SKM-1 (cell line): ENCODE measurements around the gene TNPO2.
A peak's percentile ranks its signal among the peaks of the same experiment; 100 is the strongest.

ENCODE experiments used
- DNase-seq: peaks from one replicate; lab custom pipeline; 2025; ENCODE audit not compliant: unreplicated experiment; lab: John Stamatoyannopoulos, UW

TNPO2 gene

DNA sequence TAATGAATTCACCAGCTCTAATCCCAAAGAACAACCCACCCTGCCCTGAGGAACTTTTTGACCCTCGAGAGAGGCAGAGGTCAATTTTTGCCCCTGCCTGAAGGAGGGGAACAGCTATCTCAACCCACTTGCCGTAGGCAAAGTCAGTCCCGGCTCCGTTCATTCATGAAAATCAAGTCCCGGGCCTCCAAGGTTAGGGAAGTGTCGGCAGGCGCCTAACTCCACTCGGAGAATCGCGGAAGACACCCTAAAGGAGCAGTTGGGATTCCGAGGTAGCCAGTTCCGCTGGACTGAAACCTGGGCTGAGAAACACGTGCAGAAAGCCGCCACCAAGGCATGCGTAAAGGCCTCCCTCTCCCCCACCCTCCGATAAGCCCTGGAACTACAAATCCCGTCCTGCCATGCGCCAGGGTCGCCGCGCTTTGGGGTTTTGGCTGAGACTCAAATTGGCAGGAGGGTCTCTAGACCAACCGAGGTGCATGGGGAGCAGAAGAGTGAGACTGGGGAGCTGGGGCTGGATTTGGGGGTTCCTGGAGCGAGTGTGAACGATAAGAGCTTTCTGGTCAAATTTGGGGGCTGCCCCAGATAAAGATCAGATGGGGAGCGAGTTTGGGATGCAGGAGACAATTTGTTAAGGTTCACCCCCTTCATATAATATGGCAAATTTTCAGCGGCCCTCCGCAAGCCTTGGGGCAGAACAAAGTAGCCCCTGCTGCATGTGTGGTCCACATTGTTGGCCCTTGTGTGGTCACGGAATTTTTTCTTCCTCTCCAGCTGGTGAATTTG is at the start of gene TNPO2:
Gene TNPO2, minus strand, starts transcription at position 292 of the 786 bp plus-strand sequence. CDS start 2,955 bp downstream, outside the sequence.
- DNase-seq: peak; percentile 73

DNA sequence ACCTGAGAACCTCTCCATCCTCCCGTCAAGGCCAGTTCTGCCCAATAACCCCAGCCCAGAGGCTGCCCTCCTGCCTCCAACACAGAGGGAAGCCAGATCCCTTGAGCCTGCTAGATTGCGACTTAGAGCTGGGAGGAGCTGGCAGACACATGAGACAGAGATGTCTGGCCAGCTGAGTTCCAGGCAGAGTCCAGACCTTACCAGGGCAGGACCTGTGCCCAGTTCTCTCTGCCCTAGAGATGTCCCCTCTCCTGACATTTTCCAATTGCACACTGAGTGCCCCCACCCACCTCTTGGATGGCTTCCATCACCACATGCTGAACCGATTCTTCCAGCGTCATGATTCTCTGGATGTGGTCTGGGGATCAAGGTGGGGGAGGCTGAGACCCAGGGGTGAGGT is 48.6 kb upstream of the TNPO2 start:
- DNase-seq: no peak

DNA sequence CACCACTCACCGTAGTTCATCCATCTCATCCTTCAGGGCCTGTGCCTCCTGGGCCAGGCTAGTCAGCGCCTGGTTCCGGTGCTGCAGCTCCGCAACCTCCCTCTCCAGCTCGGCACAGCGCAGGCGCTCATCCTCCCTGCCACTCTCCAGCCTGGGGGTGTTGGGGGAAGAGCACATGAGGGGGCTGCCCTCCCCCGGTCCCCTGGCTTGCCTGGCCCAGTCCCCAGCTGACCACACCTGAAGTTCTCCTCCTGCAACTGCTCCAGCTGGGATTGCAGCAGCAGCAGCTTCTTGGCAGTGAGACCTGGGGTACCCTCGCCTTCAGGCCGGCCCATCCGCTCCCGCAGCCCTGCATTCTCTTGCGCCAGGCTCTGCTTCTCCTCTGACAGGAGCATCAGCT is 47.2 kb upstream of the TNPO2 start:
- DNase-seq: no peak

DNA sequence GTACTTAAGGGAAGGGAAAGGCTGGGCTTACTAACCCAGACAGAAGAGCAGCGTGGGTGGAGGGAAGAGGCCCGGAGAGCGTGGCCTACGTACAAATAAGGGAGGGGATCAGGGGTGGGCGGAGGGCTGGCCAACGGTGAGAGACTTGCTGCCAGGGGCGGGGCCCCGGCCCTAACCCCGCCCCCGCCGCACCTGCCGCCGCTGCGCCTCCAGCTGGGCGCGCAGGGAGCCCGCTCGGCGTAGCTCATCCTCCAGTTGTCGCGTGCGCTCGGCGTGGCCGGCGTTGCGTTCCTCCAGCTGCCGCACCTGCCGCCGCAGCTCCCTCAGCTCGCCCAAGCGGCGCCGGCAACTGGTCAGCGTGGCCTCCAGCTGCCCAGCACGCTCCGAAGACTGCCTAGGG is 46.0 kb upstream of the TNPO2 start:
- no peak for DNase-seq

DNA sequence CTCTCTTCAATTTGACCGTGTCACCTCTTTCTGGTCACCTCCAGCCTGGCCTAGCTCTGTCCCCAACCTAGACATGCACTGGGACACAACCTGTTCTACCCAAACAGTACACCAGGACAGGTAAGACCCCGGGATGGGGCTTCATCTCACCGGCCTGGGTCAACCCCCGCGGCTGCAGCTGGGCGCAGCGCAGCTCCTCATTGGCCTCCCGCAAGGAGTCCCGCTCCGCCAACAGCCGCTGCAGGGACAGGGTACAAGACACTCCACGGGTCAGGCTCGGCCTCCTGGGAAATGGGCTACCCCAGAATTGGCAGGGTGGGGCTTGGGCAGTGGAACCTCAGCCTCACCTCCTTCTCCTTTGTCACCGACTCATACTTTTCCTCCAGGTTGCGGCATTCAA is 43.9 kb upstream of the TNPO2 start:
- no peak for DNase-seq

DNA sequence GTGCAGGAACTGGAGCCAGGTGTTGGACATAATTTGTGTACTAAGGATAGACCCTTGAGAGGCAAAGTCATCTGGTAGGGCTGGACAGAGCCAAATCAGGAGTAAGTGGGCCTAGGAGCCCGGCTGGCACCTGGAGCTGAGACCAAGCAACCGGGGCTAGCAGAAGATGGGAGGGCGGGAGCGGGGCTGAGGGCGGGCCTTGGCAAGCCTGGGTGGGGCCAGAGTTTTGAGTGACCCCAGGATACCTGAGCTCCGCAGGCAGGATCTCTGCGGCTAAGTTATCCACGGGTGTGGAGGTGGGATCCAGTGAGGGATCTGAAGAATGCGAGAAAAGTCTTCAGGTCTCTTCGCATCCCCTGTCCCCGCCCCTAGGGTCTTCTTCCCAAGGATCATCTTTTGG is 43.4 kb upstream of the TNPO2 start:
- DNase-seq: no peak

DNA sequence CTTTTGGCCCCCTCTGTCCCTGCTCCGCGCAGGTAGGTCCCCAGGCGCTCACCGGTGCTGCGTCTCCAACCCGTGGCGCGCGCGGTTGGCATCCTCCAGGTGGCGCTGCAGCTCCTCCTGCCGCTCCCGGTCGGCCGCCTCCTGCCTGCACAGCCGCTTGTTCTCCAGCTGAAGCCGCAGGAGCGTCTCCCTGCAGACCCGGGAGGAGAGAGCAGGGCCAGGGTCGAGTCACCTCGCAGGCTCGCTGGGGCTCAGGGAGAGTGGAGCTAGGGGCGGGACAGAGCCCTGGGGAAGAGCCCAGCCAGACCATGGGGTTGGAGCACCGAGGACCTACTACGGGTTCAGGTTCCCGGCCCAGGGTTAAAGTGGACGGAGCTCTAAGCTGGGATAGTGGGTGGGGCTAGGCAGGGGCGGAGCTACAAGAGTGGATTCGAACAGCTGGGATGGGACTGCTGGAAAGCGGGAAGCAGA is 42.4 kb upstream of the TNPO2 start:
- peak; percentile 75 for DNase-seq

DNA sequence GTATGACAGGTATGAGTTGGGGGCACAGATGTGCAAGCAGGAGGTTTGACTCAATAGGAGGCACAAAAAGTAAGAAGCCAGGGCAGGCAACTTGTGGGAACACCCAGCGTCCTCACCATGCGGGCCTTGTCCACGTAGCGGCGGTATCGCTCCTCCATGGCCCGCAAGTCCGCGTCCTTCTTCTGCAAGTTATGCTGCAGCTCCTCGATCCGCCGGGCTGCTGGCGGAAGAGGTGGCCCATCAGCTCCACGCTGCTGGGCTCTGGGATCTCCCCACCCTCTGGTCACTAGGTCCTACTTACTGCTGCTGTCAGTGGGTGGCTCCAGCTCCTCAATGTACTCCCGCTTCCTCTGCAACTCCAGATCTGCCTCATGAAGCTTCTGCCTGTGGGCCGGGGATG is 41.0 kb upstream of the TNPO2 start:
- DNase-seq: no peak

DNA sequence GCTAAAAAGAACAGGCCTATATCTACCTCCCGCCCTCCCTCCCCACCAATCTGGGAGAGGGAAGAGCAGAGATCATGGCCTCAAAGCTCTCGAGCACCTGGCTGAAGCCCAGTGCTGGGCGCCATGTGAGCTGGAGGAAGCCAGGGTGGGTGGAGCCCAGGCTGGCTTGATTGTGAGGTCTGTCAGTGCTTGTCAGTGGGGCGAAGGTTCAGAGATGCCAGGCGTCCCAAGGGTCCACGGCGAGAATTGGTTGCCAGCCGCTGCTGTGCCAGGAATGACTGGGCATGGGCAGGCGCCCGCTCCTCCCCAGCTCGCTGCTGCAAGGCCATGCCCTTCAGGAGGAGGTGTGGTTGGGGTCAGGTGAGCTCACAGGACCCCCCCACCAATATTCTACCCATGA is 39.4 kb upstream of the TNPO2 start:
- no peak for DNase-seq

DNA sequence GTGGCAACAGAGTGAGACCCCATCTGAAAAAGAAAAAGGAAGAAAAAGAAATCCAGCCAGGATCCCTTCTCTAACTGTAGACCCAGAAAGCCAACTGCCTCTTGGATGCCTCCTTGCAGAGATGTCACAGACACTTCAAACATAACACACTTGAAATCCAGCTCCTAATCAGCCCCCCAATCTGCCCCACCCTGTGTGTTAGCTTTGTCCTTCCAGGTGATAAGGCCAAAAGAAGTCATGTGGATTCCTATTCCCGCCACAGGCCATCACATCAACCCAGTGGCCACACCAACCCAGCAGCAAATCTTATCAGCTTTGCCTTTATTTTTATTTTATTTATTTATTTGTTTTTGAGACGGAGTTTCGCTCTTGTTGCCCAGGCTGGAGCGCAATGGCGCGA is 36.0 kb upstream of the TNPO2 start:
- no peak for DNase-seq

DNA sequence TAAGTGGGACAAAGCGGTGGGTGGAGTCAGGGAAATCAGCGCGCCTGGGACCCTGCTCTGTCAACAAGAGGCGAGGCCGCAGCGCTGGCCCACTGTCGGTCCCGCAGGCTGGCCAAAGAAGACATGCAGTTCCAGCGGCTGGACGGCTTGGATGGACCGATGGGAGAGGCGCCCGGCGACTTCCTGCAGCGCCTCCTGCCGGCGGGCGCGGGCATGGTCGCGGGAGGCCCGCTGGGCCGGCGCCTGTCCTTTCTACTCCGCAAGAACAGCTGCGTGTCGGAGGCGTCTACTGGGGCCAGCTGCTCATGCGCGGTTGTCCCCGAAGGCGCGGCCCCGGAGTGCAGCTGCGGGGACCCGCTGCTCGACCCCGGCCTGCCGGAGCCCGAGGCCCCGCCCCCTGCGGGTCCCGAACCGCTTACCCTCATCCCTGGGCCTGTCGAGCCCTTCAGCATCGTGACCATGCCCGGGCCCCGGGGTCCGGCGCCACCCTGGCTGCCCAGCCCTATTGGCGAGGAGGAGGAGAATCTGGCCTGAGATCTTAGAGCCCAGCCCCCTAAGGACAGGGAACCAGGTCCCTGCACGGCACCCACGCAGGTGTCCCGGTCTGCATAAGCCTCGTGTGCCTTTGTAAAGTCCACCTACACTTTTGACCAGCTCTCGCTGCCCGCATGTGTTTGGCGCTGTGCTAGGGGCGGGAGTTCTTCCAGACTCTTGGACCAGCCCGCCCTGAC is 34.0 kb upstream of the TNPO2 start:
- peak; percentile 39 for DNase-seq

DNA sequence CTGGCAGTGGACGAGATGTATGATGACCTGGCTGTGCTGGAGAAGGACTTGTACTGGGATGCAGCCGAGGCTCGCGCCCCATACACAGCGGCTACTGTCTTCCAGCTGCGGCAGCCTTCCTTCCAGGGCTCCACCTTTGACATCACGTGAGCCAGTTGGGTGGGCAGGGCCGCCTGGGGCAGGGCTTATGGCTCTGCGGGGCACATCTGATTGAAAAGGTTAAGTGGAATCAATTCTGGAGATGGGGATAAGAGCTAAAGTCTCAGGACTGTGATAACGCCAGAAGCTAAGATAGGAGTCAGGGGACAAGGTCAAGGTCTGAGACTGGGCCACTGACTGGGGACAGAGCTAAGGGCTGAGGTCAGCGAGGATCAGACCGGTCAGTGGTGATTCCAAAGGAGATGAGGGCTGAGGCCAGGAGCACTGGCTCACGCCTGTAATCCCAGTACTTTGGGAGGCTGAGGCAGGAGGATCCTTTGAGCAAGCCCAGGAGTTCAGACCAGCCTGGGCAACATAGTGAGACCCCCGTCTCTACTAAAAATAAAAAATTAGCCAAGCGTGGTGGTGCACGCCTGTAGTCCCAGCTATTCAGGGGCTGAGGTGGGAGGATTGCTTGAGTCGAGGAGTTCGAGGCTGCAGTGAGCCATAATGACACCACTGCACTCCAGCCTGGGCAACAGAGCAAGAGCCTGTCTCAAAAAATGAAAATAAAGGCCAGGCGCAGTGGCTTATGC is 32.6 kb upstream of the TNPO2 start:
- DNase-seq: no peak

DNA sequence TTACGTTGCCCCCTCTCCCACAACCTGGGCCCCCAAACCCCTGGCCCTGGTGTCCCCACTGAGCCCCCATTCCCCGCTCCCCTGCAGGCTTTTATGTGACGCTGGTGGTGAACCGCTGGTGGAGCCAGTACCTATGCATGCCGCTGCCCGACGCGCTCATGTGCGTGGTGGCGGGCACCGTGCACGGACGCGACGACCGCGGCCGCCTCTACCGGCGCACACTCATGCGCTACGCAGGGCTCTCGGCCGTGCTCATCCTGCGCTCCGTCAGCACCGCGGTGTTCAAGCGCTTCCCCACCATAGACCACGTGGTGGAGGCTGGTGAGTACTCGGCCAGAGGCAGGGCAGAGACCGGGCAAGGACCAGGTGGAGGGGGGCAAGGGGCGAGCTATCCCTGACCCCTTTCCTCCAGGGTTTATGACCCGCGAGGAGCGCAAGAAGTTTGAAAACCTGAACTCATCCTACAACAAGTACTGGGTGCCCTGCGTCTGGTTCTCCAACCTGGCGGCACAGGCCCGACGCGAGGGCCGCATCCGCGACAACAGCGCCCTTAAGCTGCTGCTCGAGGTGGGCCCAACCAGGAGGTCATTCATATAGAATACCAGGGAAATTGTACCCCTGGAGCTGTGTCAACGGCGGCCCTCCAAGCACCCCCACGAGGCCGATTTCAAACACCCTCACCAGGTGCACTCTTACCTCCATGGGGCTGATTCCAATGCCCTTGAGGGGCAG is 30.9 kb upstream of the TNPO2 start:
- DNase-seq: no peak

DNA sequence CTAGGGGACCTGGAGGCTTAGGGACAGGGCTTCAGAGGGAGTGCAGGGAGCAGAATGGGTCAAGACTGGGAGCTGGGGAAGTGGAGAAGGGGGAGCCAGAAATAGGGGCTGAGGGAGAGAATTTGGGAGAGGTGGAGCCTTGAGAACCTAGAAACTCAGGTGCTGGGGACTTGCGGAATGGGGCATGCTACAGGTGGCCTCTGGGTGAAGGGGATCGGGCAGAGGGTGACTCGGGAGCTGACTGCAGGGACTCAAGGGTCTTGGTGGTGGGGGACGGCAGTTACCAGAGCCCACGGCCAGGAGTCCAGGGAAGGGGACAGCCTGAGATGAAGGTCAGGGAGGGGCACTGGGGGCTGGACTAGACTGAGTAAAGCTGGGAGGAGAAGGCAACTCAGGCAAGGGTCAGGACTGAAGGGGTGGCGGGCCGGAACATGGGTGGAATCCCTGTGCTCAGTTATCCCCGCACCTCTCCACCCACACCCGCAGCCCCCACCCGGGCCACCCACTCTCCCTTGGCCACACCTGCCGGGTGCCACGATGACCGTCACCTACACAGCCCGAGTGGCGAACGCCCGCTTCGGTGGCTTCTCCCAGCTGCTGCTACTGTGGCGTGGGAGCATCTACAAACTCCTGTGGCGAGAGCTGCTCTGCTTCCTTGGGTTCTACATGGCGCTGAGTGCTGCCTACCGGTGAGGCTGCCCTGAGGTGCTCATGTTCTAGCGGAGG is 28.5 kb upstream of the TNPO2 start:
- DNase-seq: no peak

DNA sequence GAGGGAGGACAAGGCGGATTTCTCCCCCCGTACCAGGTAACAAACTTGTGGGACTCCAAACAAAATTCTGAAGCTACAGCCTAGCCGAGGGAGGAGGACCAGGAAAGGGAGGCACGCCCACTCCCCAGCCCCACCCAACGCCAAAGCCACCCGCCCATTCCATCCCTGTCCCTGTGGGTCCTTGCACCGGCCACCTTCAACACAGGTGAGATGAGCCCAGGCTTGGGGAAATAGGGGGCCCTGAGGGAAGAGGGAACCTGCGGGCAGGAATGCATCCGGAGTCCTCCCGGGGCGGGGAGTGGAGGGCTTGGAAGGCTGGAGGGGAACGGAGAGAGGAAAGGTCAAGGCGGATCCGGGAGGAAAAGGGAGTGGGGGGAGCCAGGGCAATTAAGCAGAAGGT is 27.9 kb upstream of the TNPO2 start, which contains the start of gene BEST2:
Gene BEST2, plus strand, starts transcription at position 157 of the 400 bp plus-strand sequence. CDS start 802 bp downstream, outside the sequence.
- DNase-seq: no peak

DNA sequence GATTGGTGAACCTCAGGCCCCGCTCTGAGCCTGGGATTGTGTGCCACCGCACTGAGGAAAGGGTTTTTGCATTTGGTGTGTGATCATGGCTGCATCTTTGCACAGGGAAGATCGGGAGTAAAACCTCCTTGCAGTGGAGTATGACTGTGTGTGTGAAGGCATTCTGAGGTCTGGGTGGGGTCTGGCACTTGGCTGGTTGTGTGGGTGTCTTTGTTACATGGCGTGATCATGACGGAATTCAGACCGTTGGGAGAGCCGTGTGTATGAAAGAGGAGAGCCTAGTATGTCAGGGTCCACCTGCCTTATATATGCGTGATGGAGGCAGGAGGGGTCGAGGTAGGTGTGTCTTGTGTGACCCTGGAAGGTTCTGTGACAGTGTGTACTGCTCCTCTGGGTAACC is 27.1 kb upstream of the TNPO2 start:
- no peak for DNase-seq

DNA sequence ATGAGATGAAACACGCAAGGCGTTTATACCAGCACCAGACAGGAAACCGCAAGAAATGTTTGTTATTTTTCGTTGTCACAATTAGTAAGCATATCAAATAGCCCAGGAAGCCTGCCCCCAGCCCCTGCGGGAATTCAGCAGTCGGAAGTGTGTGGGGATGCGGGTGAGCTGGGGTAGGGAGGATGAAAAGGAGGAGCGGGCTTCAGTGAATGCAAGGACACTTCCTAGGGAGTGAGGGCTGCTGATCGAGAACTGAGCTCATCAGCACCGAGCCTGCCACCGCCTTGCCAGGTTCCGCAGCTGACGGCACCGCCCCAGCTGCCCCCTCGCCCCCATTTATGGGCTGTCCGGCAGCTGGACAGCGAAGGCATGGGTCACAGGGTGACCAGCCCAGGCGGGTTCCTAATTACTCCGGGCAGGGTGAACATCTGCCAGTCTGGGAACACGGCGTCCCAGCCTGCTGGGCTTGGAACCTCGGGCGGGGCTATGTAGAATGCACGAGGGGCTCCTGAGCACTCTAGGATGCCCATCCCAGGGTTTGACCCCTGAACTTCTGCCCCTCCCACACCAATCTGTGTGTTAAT is 26.3 kb upstream of the TNPO2 start:
- no peak for DNase-seq

DNA sequence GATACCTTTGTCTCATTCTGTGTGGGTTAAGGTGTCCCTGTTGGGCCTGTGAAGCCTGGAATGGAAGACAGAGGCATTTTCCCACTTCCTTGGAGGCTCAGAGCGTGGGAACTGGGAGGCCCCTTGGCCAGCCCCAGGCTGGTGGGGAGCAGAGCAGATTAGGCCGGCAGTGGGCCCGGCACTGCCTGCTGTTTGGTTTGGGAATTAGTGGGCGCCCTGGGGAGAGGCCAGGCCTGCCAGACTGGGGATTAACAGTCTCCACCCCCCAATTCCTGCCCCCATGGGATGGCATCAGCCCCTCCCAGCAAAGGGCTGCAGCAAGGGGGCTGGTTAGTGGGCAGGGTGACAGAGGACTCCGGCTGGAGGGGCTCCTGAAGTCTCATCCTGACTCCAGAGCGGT is 24.8 kb upstream of the TNPO2 start:
- DNase-seq: no peak

DNA sequence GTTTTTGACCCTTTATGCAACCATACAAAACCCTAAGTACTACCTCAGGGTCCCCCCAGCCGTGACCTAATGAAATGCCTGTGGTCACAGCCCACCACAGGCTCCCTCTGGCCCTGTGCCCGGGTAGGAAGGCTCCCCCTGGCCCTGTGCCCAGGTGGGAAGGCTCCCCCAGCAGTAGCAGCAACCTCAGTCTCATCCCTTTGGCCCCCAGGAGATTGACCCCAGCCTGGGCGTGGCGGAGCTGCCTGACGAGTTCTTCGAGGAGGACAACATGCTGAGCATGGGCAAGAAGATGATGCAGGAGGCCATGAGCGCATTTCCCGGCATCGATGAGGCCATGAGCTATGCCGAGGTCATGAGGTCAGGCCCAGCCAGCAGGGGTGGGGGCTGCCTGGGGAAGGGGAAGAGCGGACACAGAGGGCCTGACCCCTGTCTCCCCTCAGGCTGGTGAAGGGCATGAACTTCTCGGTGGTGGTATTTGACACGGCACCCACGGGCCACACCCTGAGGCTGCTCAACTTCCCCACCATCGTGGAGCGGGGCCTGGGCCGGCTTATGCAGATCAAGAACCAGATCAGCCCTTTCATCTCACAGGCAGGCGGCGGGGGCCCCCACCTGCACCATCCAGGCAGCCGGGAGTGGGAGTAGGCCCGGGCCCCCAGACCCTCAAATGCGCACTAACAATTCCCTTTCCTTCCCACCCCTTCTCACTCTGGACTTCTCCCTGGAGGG is 21.6 kb upstream of the TNPO2 start:
- DNase-seq: no peak
